Uterus (tissue), 4 donors: ENCODE measurements around the gene UPF3B. TPM values are rescaled to one million over a fixed set of nuclear protein-coding genes. Genes with fewer than 3 reads are reported as not detected.
"Not testable (repeated sequence)": the region's sequence is repeated elsewhere in the genome, so short reads cannot be mapped to it uniquely, and the experiment has no call there.

ENCODE experiments used
- DNase-seq, 2 donors: peaks; one replicate each; pipeline ENCODE4 v3.0.0-alpha.2; 2019 to 2020
- H3K27ac ChIP-seq, 2 donors: fragments of 200-600 bp; sonication (generic); 1 replicate in 1 of 2; 2 replicates in 1 of 2; pipeline ENCODE4 v1.5.1; 2016 to 2018
- H3K27me3 ChIP-seq, 2 donors: fragments of 200-600 bp; sonication (generic); one replicate each; pipeline ENCODE4 v1.5.1; 2018 to 2019; ENCODE audit warnings: control low read depth in 1 of 2
- H3K36me3 ChIP-seq, 2 donors: fragments of 200-600 bp; sonication (generic); one replicate each; pipeline ENCODE4 v1.5.1; 2019; ENCODE audit warnings: control low read depth in 1 of 2
- H3K4me1 ChIP-seq, 2 donors: fragments of 200-600 bp; sonication (generic); one replicate each; pipeline ENCODE4 v1.5.1; 2018 to 2019; ENCODE audit warnings: control low read depth in 1 of 2
- H3K4me3 ChIP-seq, 2 donors: fragments of 200-600 bp; sonication (generic); 1 replicate in 1 of 2; 2 replicates in 1 of 2; pipeline ENCODE4 v1.5.1; 2018 to 2019; ENCODE audit warnings: mild to moderate bottlenecking in 1 of 2
- H3K9me3 ChIP-seq, 2 donors: fragments of 200-600 bp; sonication (generic); one replicate each; pipeline ENCODE4 v1.5.1; 2019; ENCODE audit warnings: control low read depth in 1 of 2
- CTCF ChIP-seq, 4 experiments: fragments of 200-600 bp in 2 of 4; fragments of 450-650 bp in 2 of 4; sonication (generic) in 2 of 4; IDR thresholded peaks; one replicate each; pipeline ENCODE4 v1.5.1; 2016 to 2019; ENCODE audit warnings: antibody characterized with exemption in 4 of 4, mild to moderate bottlenecking in 2 of 4, moderate library complexity in 1 of 4
- POLR2A ChIP-seq, 2 donors: fragments of 450-650 bp; IDR thresholded peaks; one replicate each; pipeline ENCODE4 v1.6.1; 2016; ENCODE audit warnings: antibody characterized with exemption in 2 of 2, mild to moderate bottlenecking in 1 of 2, moderate library complexity in 1 of 2
- intact Hi-C: fragments of 100-400 bp; cut with DNase I; formaldehyde crosslinking; loops from one replicate; pipeline ENCODE4 v1.15.1; 2023; ENCODE audit warnings: low total_unique reads
- total RNA-seq, 4 donors: library from RNA; depleted of rRNA in 3 of 4; stranded (reverse); fragments of >200 nt in 3 of 4; gene quantifications; one replicate each; pipeline versions ENCODE4 v1.1.0 to v1.2.4, GENCODE V29; 2014 to 2023
- donor health status: DM: yes; HTN: yes; CAD: no.

The UPF3B gene
- total RNA-seq, 4 donors from 2014 or later = 1.8 to 9.8 (median 2.7) TPM

- no peak overlapping the region for H3K27ac ChIP-seq
- no peak overlapping the region for H3K4me3 ChIP-seq
- no peak for DNase-seq
- no peaks in the 10 kb centered on the region for H3K4me1 ChIP-seq
- no peaks in the 10 kb centered on the region for H3K27me3 ChIP-seq
- no peaks in the 10 kb centered on the region for H3K9me3 ChIP-seq
- no peaks in the 10 kb centered on the region for H3K36me3 ChIP-seq
- intact Hi-C loops = no loop called here
- TF ChIP-seq POLR2A (IDR thresholded peaks at IDR 0.05) (no peak), CTCF (IDR thresholded peaks at IDR 0.05) (no peak)
These were observed 36.5 kb downstream of the UPF3B start for GRCh38 chrX:119816300-119816699.

- H3K4me1 ChIP-seq = no peaks in the 10 kb centered on the region
- H3K27me3 ChIP-seq = no peaks in the 10 kb centered on the region
- no peak overlapping the region for H3K4me3 ChIP-seq
- intact Hi-C loops = no loop called here
- H3K9me3 ChIP-seq = no peaks in the 10 kb centered on the region
- H3K36me3 ChIP-seq = no peaks in the 10 kb centered on the region
- DNase-seq = no peak
- TF ChIP-seq CTCF (IDR thresholded peaks at IDR 0.05) (no peak), POLR2A (IDR thresholded peaks at IDR 0.05) (no peak)
- no peak overlapping the region for H3K27ac ChIP-seq
These were observed 43.5 kb downstream of the UPF3B start for GRCh38 chrX:119809185-119809666.

- H3K27me3 ChIP-seq, H3K4me1 ChIP-seq: not testable (repeated sequence)
These were observed 44.3 kb downstream of the UPF3B start for GRCh38 chrX:119808461-119808860.

GRCh38 chrX:119802546-119802945 is 50.2 kb downstream of the UPF3B start:
- no peak for DNase-seq
- Histone ChIP-seq H3K27me3 (no peaks in the 10 kb centered on the region), H3K27ac (no peak overlapping the region), H3K9me3 (no peaks in the 10 kb centered on the region), H3K4me1 (no peaks in the 10 kb centered on the region), H3K4me3 (no peak overlapping the region), H3K36me3 (no peaks in the 10 kb centered on the region)
- intact Hi-C loops = no loop called here
- TF ChIP-seq POLR2A (IDR thresholded peaks at IDR 0.05) (no peak), CTCF (IDR thresholded peaks at IDR 0.05) (no peak)

More at GRCh38 chrX:119808461-119808860, 44.3 kb downstream of the UPF3B start:
- H3K4me3 ChIP-seq, DNase-seq, H3K27ac ChIP-seq, H3K9me3 ChIP-seq, H3K36me3 ChIP-seq, intact Hi-C loops: not testable (repeated sequence)

- Histone ChIP-seq H3K27me3 (no peaks in the 10 kb centered on the region), H3K9me3 (no peaks in the 10 kb centered on the region), H3K4me1 (no peaks in the 10 kb centered on the region), H3K4me3 (no peak overlapping the region), H3K27ac (no peak overlapping the region), H3K36me3 (no peaks in the 10 kb centered on the region)
- no peak for DNase-seq
- intact Hi-C loops = no loop called here
- TF ChIP-seq CTCF (IDR thresholded peaks at IDR 0.05) (no peak), POLR2A (IDR thresholded peaks at IDR 0.05) (no peak)
These were observed 51.2 kb downstream of the UPF3B start for GRCh38 chrX:119801253-119802221.
